ENCODE measurements around the gene NCLN.

The NCLN gene

GRCh38 chr19:3238066-3238561 is 52.4 kb downstream of the NCLN start:
- no peak overlapping the region for H3K4me3 ChIP-seq (ENCODE audit: low read depth, low read length)
- DNase-seq (ENCODE audit: low read depth) = no peak
- TF ChIP-seq CTCF (IDR thresholded peaks at IDR 0.05; ENCODE audit: control insufficient read depth, extremely low read depth, insufficient read depth) = no peak

GRCh38 chr19:3239367-3239766 is 53.6 kb downstream of the NCLN start:
- no peak for TF ChIP-seq CTCF (IDR thresholded peaks at IDR 0.05; ENCODE audit: control insufficient read depth, extremely low read depth, insufficient read depth)
- H3K4me3 ChIP-seq (ENCODE audit: low read depth, low read length) = no peak overlapping the region
- no peak for DNase-seq (ENCODE audit: low read depth)

GRCh38 chr19:3243819-3244700 is 58.3 kb downstream of the NCLN start:
- DNase-seq (ENCODE audit: low read depth) = peak; percentile 47
- TF ChIP-seq CTCF (IDR thresholded peaks at IDR 0.05; ENCODE audit: control insufficient read depth, extremely low read depth, insufficient read depth) = no peak
- no peak overlapping the region for H3K4me3 ChIP-seq (ENCODE audit: low read depth, low read length)

- TF ChIP-seq CTCF (IDR thresholded peaks at IDR 0.05; ENCODE audit: control insufficient read depth, extremely low read depth, insufficient read depth) = no peak
- no peak overlapping the region for H3K4me3 ChIP-seq (ENCODE audit: low read depth, low read length)
- no peak for DNase-seq (ENCODE audit: low read depth)
Observed at GRCh38 chr19:3245050-3245449, 59.3 kb downstream of the NCLN start.

GRCh38 chr19:3248728-3249326 is 63.1 kb downstream of the NCLN start:
- no peak for TF ChIP-seq CTCF (IDR thresholded peaks at IDR 0.05; ENCODE audit: control insufficient read depth, extremely low read depth, insufficient read depth)
- DNase-seq (ENCODE audit: low read depth) = no peak
- H3K4me3 ChIP-seq (ENCODE audit: low read depth, low read length) = no peak overlapping the region

GRCh38 chr19:3249408-3249807 is 63.7 kb downstream of the NCLN start:
- no peak for DNase-seq (ENCODE audit: low read depth)
- TF ChIP-seq CTCF (IDR thresholded peaks at IDR 0.05; ENCODE audit: control insufficient read depth, extremely low read depth, insufficient read depth) = no peak
- no peak overlapping the region for H3K4me3 ChIP-seq (ENCODE audit: low read depth, low read length)
